ENCODE data around the gene MALSU1. TPM values are rescaled to one million over a fixed set of nuclear protein-coding genes. Genes with fewer than 3 reads are reported as not detected.

MALSU1 gene
- polyA plus RNA-seq, 2 of the 4 experiments (the other 2 are of a cell fraction), result 91.9 to 122 TPM

- no peak for TF ChIP-seq PHF8 (IDR thresholded peaks at IDR 0.05; ENCODE audit: borderline replicate concordance, low read depth)
- no peak for TF ChIP-seq REST (IDR thresholded peaks at IDR 0.05)
- TF ChIP-seq CBX2 (IDR thresholded peaks at IDR 0.05; ENCODE audit: borderline replicate concordance, low read depth), result no peak
- no peak for TF ChIP-seq BHLHE40 (IDR thresholded peaks at IDR 0.05; ENCODE audit: low read depth, low read length)
- TF ChIP-seq MAX (IDR thresholded peaks at IDR 0.05), result no peak
- no peak for TF ChIP-seq JUN (IDR thresholded peaks at IDR 0.05)
- TF ChIP-seq HDAC2 (IDR thresholded peaks at IDR 0.05), result no peak
Observed at GRCh38 chr7:23356726-23357125, 57.6 kb downstream of the MALSU1 start (continued).

GRCh38 chr7:23357190-23358093 is 58.3 kb downstream of the MALSU1 start:
- ATAC-seq, result peak; percentile 91 to 96
- whole genome bisulfite sequencing (ENCODE audit: missing lambda C conversion rate), result 2% methylated on average over 6 of the region's 6 CpGs
- no peak for FAIRE-seq
- POLR2A ChIA-PET, result interaction anchor here (0.6 to 1.1 kb wide), 7 partner anchors 58 to 218 kb away, joined by 3 to 9 read pairs (median 4); partner anchors contain the start of gene MALSU1
- Histone ChIP-seq H3K27ac (peak overlapping the region; percentile 62), H3K9me3 (no peaks in the 10 kb centered on the region), H3K4me2 (peak overlapping the region; percentile 65), H3K4me1 (peaks cover 37% of the 10 kb centered on the region), H3K4me3 (no peak overlapping the region)
- CTCF ChIA-PET, result interaction anchor here (0.6 to 2.5 kb wide), 38 partner anchors 7 to 356 kb away, joined by 3 to 20 read pairs (median 4); partner anchors contain the start of genes IGF2BP3 and MALSU1
- DNase-seq (ENCODE audit: low read depth in 1 of 2, low spot score in 1 of 2), result peak; percentile 86 to 87
- TF ChIP-seq FOSL2 (IDR thresholded peaks at IDR 0.05) (peak; percentile 73), FOSL2 (CRISPR knock-in tag; IDR thresholded peaks at IDR 0.05) (peak; percentile 86), BCL3 (IDR thresholded peaks at IDR 0.05) (peak; percentile 30; the same call in 1 of the 3 replicates), EP300 (IDR thresholded peaks at IDR 0.05) (peak; percentile 57 to 67; a peak in 3 of 5 replicates), REST (IDR thresholded peaks at IDR 0.05) (no peak), SMC3 (IDR thresholded peaks at IDR 0.05) (peak; percentile 64; the same call in 1 of the 3 replicates), JUN (IDR thresholded peaks at IDR 0.05) (peak; percentile 67 to 90; a peak in 3 of 5 replicates), GATA3 (IDR thresholded peaks at IDR 0.05; ENCODE audit: borderline replicate concordance) (peak; percentile 93; the same call in 1 of the 2 replicates), FOXS1 (CRISPR knock-in tag; IDR thresholded peaks at IDR 0.05) (peak; percentile 61; the same call in 1 of the 2 replicates), CEBPB (IDR thresholded peaks at IDR 0.05) (peak; percentile 88 to 90), KDM5A (IDR thresholded peaks at IDR 0.05) (0 out of 2 replicates have a peak, but pooled peaks have one; percentile 32), HOXB13 (CRISPR knock-in tag; IDR thresholded peaks at IDR 0.05; ENCODE audit: low read depth) (no peak), MAX (IDR thresholded peaks at IDR 0.05) (peak; percentile 53; the same call in 1 of the 2 replicates), HES2 (IDR thresholded peaks at IDR 0.05) (peak; percentile 25; the same call in 1 of the 2 replicates), NR3C1 (IDR thresholded peaks at IDR 0.05) (no peak), CHD2 (IDR thresholded peaks at IDR 0.05; ENCODE audit: low read length, partially characterized antibody) (no peak), JUNB (IDR thresholded peaks at IDR 0.05) (peak; percentile 86), USF2 (IDR thresholded peaks at IDR 0.05) (no peak), KDM1A (IDR thresholded peaks at IDR 0.05; ENCODE audit: low read depth) (no peak), CBX8 (IDR thresholded peaks at IDR 0.05) (no peak), PBX3 (IDR thresholded peaks at IDR 0.05) (0 out of 2 replicates have a peak, but pooled peaks have one; percentile 11)
